ENCODE measurements around the gene MYRFL. TPM values are rescaled to one million over a fixed set of nuclear protein-coding genes. Genes with fewer than 3 reads are reported as not detected.

MYRFL gene
- total RNA-seq, 1 experiment from 2014 or later = 0.57 TPM

DNA sequence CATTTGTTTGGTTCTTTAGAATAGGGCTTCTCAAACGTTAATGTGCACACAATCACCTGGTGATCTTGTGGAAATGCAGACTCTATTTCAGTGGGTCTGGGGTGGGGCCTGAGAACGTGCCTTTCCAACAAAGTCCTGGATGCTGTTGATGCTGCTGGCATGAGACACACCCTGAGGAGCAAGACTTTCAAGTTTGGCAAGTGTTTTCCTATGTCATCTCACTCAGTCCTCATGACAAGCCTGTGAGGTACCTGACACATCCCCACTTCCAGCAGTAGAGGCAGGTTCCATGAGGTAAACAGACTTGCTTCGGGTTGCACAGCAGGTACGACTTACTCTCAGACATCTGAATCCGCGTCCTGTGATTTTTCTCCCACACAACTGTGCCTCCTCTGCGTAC lies 147.1 kb downstream of the MYRFL start:
- Histone ChIP-seq H3K79me2 (ENCODE audit: insufficient read depth, low read length) (no peaks in the 10 kb centered on the region), H2BK15ac (ENCODE audit: low read depth, low read length) (no peak overlapping the region), H2BK12ac (ENCODE audit: insufficient read length, low read depth, low read length) (no peak overlapping the region), H4K8ac (replicated peaks; ENCODE audit: insufficient read length, low read depth, low read length) (no peak overlapping the region), H3K18ac (ENCODE audit: insufficient read length, low read depth, low read length) (no peak overlapping the region), H3T11ph (ENCODE audit: low read length) (no peak overlapping the region), H3K27ac (ENCODE audit: insufficient read length, low read depth, low read length) (no peak overlapping the region), H3K9ac (ENCODE audit: extremely low read depth, insufficient read length, low read length) (no peak overlapping the region), H4K91ac (ENCODE audit: insufficient read length, low read depth, low read length) (no peak overlapping the region), H3K27me3 (ENCODE audit: insufficient read depth, low read length) (no peaks in the 10 kb centered on the region), H2BK120ac (ENCODE audit: low read depth, low read length, poor library complexity, severe bottlenecking) (no peak overlapping the region), H3K56ac (ENCODE audit: insufficient read length, low read depth, low read length) (no peak overlapping the region), H3K9me3 (ENCODE audit: control insufficient read depth, low read depth, low read length) (no peaks in the 10 kb centered on the region), H2BK5ac (ENCODE audit: insufficient read length, low read length) (no peak overlapping the region), H3K79me1 (ENCODE audit: insufficient read depth, low read depth, low read length, poor library complexity, severe bottlenecking) (no peaks in the 10 kb centered on the region), H2BK20ac (ENCODE audit: low read depth, low read length, poor library complexity, severe bottlenecking) (no peak overlapping the region), H3K14ac (ENCODE audit: insufficient read depth, low read length) (no peak overlapping the region), H3K23ac (ENCODE audit: insufficient read length, low read depth, low read length) (no peak overlapping the region), H3K4ac (ENCODE audit: low read depth, low read length) (no peak overlapping the region), H4K5ac (ENCODE audit: insufficient read length, low read depth, low read length) (no peak overlapping the region), H2AK5ac (ENCODE audit: insufficient read length, low read length) (no peak overlapping the region), H2AFZ (ENCODE audit: low read length) (no peak overlapping the region), H3K23me2 (ENCODE audit: insufficient read length, low read depth, low read length, poor library complexity, severe bottlenecking) (no peaks in the 10 kb centered on the region), H4K20me1 (ENCODE audit: control insufficient read depth, insufficient read depth, insufficient read length) (no peaks in the 10 kb centered on the region), H3K4me1 (ENCODE audit: insufficient read depth, low read length) (peaks cover 2% of the 10 kb centered on the region; the same call in 1 of the 2 replicates), H3K4me2 (ENCODE audit: insufficient read depth, insufficient read length, low read length) (no peak overlapping the region)
- DNase-seq = no peak
- H3K36me3 Mint-ChIP-seq (ENCODE audit: insufficient read depth in 1 of 3, low read depth in 3 of 3) = no peaks in the 10 kb centered on the region
- H3K27me3 Mint-ChIP-seq (ENCODE audit: low read depth) = no peaks in the 10 kb centered on the region
- no peak overlapping the region for H3K4me3 Mint-ChIP-seq
- peaks cover 6 to 9% of the 10 kb centered on the region in 2 experiments for H3K4me1 Mint-ChIP-seq
- TF ChIP-seq, protein P1, sequence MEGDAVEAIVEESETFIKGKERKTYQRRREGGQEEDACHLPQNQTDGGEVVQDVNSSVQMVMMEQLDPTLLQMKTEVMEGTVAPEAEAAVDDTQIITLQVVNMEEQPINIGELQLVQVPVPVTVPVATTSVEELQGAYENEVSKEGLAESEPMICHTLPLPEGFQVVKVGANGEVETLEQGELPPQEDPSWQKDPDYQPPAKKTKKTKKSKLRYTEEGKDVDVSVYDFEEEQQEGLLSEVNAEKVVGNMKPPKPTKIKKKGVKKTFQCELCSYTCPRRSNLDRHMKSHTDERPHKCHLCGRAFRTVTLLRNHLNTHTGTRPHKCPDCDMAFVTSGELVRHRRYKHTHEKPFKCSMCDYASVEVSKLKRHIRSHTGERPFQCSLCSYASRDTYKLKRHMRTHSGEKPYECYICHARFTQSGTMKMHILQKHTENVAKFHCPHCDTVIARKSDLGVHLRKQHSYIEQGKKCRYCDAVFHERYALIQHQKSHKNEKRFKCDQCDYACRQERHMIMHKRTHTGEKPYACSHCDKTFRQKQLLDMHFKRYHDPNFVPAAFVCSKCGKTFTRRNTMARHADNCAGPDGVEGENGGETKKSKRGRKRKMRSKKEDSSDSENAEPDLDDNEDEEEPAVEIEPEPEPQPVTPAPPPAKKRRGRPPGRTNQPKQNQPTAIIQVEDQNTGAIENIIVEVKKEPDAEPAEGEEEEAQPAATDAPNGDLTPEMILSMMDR (conservative IDR thresholded peaks at IDR 0.05) = no peak
- WGBS (ENCODE audit: extremely low coverage, insufficient read length, low lambda C conversion rate) = no CpG with 5 or more reads among the region's 7 CpGs
- no peaks in the 10 kb centered on the region for H3K9me3 Mint-ChIP-seq
- no peak overlapping the region for H3K27ac Mint-ChIP-seq
